Measurements from ENCODE around the gene MAGI2. TPM values are rescaled to one million over a fixed set of nuclear protein-coding genes. Genes with fewer than 3 reads are reported as not detected.
A peak's percentile ranks its signal among the peaks of the same experiment; 100 is the strongest.

The MAGI2 gene
- polyA plus RNA-seq, 1 donor, result 2.6 TPM

GRCh38 chr7:78379148-78379547, 1074.3 kb downstream of the MAGI2 start:
- Histone ChIP-seq H3K4me3 (ENCODE audit: low read length) (no peak overlapping the region), H3K4me1 (ENCODE audit: control insufficient read depth, insufficient read depth, low read length) (no peaks in the 10 kb centered on the region), H3K27ac (ENCODE audit: low read length) (no peak overlapping the region), H3K36me3 (ENCODE audit: control insufficient read depth, insufficient read depth, low read length) (no peaks in the 10 kb centered on the region), H3K27me3 (ENCODE audit: control insufficient read depth, insufficient read depth, low read length) (no peaks in the 10 kb centered on the region), H3K9me3 (ENCODE audit: control insufficient read depth, low read depth, low read length) (no peaks in the 10 kb centered on the region)
- DNase-seq, result no peak
- WGBS (ENCODE audit: insufficient coverage, low lambda C conversion rate), result 57% methylated on average over 1 of the region's 1 CpG

DNA sequence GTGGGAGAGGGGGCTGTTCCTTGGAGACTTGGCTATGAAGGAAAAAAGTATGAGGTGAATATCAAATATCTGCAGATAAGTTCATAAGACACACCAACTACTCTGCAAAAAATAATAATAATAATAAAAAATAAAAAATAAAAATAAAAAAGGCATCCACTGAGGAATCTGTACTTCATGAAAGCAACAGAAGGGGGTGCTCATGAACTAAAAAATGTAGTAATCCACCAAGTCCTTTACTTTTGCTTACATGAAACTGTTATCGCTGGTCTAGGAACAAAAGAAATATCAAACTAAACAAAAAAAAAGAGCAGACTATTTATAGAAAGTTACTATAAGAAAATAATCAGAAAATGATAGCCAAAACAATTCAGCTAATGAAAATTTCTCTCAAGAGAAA, 1075.9 kb downstream of the MAGI2 start:
- no peaks in the 10 kb centered on the region for H3K36me3 ChIP-seq (ENCODE audit: control insufficient read depth, insufficient read depth, low read length)
- no peak overlapping the region for H3K27ac ChIP-seq (ENCODE audit: low read length)
- 100% methylated on average over 1 of the region's 1 CpG for WGBS (ENCODE audit: insufficient coverage, low lambda C conversion rate)
- H3K4me1 ChIP-seq (ENCODE audit: control insufficient read depth, insufficient read depth, low read length), result no peaks in the 10 kb centered on the region
- no peaks in the 10 kb centered on the region for H3K9me3 ChIP-seq (ENCODE audit: control insufficient read depth, low read depth, low read length)
- no peaks in the 10 kb centered on the region for H3K27me3 ChIP-seq (ENCODE audit: control insufficient read depth, insufficient read depth, low read length)
- H3K4me3 ChIP-seq (ENCODE audit: low read length), result no peak overlapping the region
- DNase-seq, result no peak

DNA sequence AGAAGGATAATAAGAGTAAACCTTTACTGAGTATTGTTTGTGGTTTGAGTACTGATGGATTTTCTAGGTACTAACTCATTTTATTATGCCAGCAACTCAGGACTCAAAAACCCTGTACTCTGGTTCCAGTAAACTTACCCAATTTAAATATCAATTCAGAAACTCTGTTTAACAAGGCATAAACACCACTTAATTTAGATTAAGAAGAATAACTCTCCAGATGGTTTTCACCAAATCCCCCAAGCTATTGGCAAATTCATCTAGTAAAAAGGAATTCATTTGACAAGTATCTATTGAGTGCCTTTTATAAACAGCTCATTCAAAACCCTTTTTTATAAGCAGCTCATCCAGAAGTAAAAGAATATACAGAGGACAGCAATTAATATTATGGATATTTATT, 1082.5 kb downstream of the MAGI2 start:
- Histone ChIP-seq H3K27ac (ENCODE audit: low read length) (no peak overlapping the region), H3K4me1 (ENCODE audit: control insufficient read depth, insufficient read depth, low read length) (no peaks in the 10 kb centered on the region), H3K4me3 (ENCODE audit: low read length) (no peak overlapping the region), H3K9me3 (ENCODE audit: control insufficient read depth, low read depth, low read length) (no peaks in the 10 kb centered on the region), H3K27me3 (ENCODE audit: control insufficient read depth, insufficient read depth, low read length) (no peaks in the 10 kb centered on the region), H3K36me3 (ENCODE audit: control insufficient read depth, insufficient read depth, low read length) (no peaks in the 10 kb centered on the region)
- DNase-seq, result no peak

- H3K4me1 ChIP-seq (ENCODE audit: control insufficient read depth, insufficient read depth, low read length), result no peaks in the 10 kb centered on the region
- H3K9me3 ChIP-seq (ENCODE audit: control insufficient read depth, low read depth, low read length), result no peaks in the 10 kb centered on the region
- no peaks in the 10 kb centered on the region for H3K27me3 ChIP-seq (ENCODE audit: control insufficient read depth, insufficient read depth, low read length)
- DNase-seq, result no peak
- H3K36me3 ChIP-seq (ENCODE audit: control insufficient read depth, insufficient read depth, low read length), result no peaks in the 10 kb centered on the region
- WGBS (ENCODE audit: insufficient coverage, low lambda C conversion rate), result 100% methylated on average over 1 of the region's 2 CpGs
- no peak overlapping the region for H3K27ac ChIP-seq (ENCODE audit: low read length)
- no peak overlapping the region for H3K4me3 ChIP-seq (ENCODE audit: low read length)
Observed at GRCh38 chr7:78368771-78369170, 1084.7 kb downstream of the MAGI2 start.

GRCh38 chr7:78367280-78367773, 1086.1 kb downstream of the MAGI2 start:
- Histone ChIP-seq H3K4me1 (ENCODE audit: control insufficient read depth, insufficient read depth, low read length) (no peaks in the 10 kb centered on the region), H3K27ac (ENCODE audit: low read length) (no peak overlapping the region), H3K9me3 (ENCODE audit: control insufficient read depth, low read depth, low read length) (no peaks in the 10 kb centered on the region), H3K36me3 (ENCODE audit: control insufficient read depth, insufficient read depth, low read length) (no peaks in the 10 kb centered on the region), H3K4me3 (ENCODE audit: low read length) (no peak overlapping the region), H3K27me3 (ENCODE audit: control insufficient read depth, insufficient read depth, low read length) (no peaks in the 10 kb centered on the region)
- 92% methylated on average over 3 of the region's 5 CpGs for WGBS (ENCODE audit: insufficient coverage, low lambda C conversion rate)
- no peak for DNase-seq

DNA sequence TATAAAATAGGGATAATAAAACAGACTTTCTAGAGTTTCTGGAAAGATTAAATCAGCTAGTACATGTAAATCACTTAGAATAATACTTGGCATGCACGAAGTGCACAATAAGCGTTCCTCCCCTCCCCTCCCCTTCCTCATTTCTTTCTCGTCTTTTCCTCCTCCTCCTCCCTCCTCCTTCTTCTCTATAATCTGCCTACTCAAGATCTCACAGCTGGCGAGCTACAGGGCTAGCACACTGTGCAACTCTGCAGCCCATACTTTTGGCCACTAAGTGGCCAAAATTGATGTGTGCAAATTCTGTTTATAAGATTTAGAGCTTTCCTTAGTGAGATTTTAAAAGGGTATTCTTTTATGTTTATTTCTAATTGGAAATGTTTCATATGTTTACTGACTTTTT, 1089.6 kb downstream of the MAGI2 start:
- H3K9me3 ChIP-seq (ENCODE audit: control insufficient read depth, low read depth, low read length), result no peaks in the 10 kb centered on the region
- H3K4me3 ChIP-seq (ENCODE audit: low read length), result no peak overlapping the region
- H3K27me3 ChIP-seq (ENCODE audit: control insufficient read depth, insufficient read depth, low read length), result no peaks in the 10 kb centered on the region
- H3K27ac ChIP-seq (ENCODE audit: low read length), result no peak overlapping the region
- DNase-seq, result no peak
- H3K36me3 ChIP-seq (ENCODE audit: control insufficient read depth, insufficient read depth, low read length), result no peaks in the 10 kb centered on the region
- H3K4me1 ChIP-seq (ENCODE audit: control insufficient read depth, insufficient read depth, low read length), result no peaks in the 10 kb centered on the region
- WGBS (ENCODE audit: insufficient coverage, low lambda C conversion rate), result no CpG with 5 or more reads among the region's 4 CpGs

DNA sequence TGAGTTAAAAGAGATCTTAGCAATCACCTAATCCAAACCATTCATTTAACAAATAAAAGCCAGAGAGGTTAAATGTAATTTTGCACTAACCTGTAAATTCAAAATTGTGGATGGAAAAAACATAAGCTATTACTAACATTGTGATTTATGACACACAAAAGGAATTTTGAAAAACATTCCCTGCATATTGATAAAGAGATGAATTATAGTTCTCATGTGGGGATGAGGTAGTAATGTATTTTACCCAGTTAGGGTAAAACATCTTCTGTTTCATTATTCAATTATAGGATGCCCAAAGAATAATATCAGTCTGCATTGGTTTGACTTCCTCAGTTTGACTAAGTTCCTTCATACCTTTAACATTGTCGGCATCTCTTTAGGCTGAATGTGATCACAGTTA, 1093.6 kb downstream of the MAGI2 start:
- Histone ChIP-seq H3K9me3 (ENCODE audit: control insufficient read depth, low read depth, low read length) (no peaks in the 10 kb centered on the region), H3K27me3 (ENCODE audit: control insufficient read depth, insufficient read depth, low read length) (no peaks in the 10 kb centered on the region), H3K27ac (ENCODE audit: low read length) (no peak overlapping the region), H3K4me3 (ENCODE audit: low read length) (no peak overlapping the region), H3K4me1 (ENCODE audit: control insufficient read depth, insufficient read depth, low read length) (no peaks in the 10 kb centered on the region), H3K36me3 (ENCODE audit: control insufficient read depth, insufficient read depth, low read length) (no peaks in the 10 kb centered on the region)
- DNase-seq, result no peak
- WGBS (ENCODE audit: insufficient coverage, low lambda C conversion rate), result no CpG with 5 or more reads among the region's 1 CpG

DNA sequence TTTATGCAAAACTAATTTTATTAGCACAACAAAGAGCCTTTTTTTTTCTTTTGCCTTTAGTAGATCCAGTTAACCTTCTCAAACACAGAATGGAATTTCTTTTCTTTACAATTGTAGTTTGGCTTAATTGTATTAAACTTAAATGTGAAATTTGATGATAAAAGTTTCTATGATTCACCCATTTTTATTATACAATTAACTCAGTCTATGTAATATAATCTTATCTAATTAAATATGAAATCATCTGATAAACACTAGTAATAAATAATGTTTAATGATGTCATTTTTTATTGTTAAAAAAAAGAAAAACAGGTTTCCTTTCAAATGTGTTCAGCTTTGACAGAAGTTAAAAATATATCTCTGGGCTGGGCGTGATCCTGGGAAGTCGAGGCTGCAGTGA, 1095.8 kb downstream of the MAGI2 start:
- no CpG with 5 or more reads among the region's 2 CpGs for WGBS (ENCODE audit: insufficient coverage, low lambda C conversion rate)
- Histone ChIP-seq H3K27ac (ENCODE audit: low read length) (no peak overlapping the region), H3K27me3 (ENCODE audit: control insufficient read depth, insufficient read depth, low read length) (no peaks in the 10 kb centered on the region), H3K36me3 (ENCODE audit: control insufficient read depth, insufficient read depth, low read length) (no peaks in the 10 kb centered on the region), H3K9me3 (ENCODE audit: control insufficient read depth, low read depth, low read length) (no peaks in the 10 kb centered on the region), H3K4me3 (ENCODE audit: low read length) (no peak overlapping the region), H3K4me1 (ENCODE audit: control insufficient read depth, insufficient read depth, low read length) (no peaks in the 10 kb centered on the region)
- no peak for DNase-seq

DNA sequence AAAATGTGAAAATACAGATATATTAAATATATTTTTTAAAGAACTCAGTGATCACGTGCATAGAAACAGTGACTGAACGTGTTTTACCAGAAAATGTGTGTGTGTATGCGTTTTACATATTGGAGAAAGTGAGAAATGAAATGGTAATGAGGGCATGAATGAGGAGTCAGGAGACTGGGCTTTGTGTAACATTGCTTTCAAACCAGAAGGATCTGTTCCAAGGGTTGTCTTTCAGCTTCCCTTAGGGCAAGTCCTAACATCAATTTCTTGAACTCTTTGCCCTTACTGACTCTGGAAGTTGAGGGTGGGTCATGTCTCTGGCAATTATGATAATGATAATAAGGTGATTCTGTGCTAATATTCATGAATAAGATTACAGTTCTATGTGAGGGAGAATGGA, 1097.6 kb downstream of the MAGI2 start:
- no peak overlapping the region for H3K4me3 ChIP-seq (ENCODE audit: low read length)
- no peak overlapping the region for H3K27ac ChIP-seq (ENCODE audit: low read length)
- no peak for DNase-seq
- H3K9me3 ChIP-seq (ENCODE audit: control insufficient read depth, low read depth, low read length), result no peaks in the 10 kb centered on the region
- no peaks in the 10 kb centered on the region for H3K27me3 ChIP-seq (ENCODE audit: control insufficient read depth, insufficient read depth, low read length)
- H3K36me3 ChIP-seq (ENCODE audit: control insufficient read depth, insufficient read depth, low read length), result no peaks in the 10 kb centered on the region
- H3K4me1 ChIP-seq (ENCODE audit: control insufficient read depth, insufficient read depth, low read length), result peaks cover 1% of the 10 kb centered on the region
- 92% methylated on average over 3 of the region's 3 CpGs for WGBS (ENCODE audit: insufficient coverage, low lambda C conversion rate)

DNA sequence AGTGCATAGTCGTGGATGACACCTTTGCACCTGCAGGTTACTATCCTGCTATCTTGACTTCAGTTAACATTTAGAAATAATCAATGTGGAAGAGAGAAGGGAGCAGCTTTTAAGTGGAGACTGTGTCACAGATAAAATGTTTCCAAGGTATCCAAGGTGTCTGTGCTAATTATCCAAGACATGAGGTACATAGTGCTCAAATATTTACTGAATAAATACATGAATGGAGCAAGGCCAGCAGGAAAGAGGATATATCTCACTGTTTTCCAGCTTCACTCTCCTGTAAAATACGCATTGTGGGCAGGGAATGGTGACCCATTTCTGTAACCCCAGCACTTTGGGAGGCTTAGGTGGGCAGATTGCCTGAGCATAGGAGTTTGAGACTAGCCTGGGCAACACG, 1102.5 kb downstream of the MAGI2 start:
- no peak for DNase-seq
- Histone ChIP-seq H3K9me3 (ENCODE audit: control insufficient read depth, low read depth, low read length) (no peaks in the 10 kb centered on the region), H3K27ac (ENCODE audit: low read length) (peak overlapping the region; percentile 23), H3K4me3 (ENCODE audit: low read length) (no peak overlapping the region), H3K36me3 (ENCODE audit: control insufficient read depth, insufficient read depth, low read length) (no peaks in the 10 kb centered on the region), H3K4me1 (ENCODE audit: control insufficient read depth, insufficient read depth, low read length) (peaks cover 4% of the 10 kb centered on the region), H3K27me3 (ENCODE audit: control insufficient read depth, insufficient read depth, low read length) (no peaks in the 10 kb centered on the region)
- WGBS (ENCODE audit: insufficient coverage, low lambda C conversion rate), result no CpG with 5 or more reads among the region's 3 CpGs

- no peaks in the 10 kb centered on the region for H3K9me3 ChIP-seq (ENCODE audit: control insufficient read depth, low read depth, low read length)
- H3K4me3 ChIP-seq (ENCODE audit: low read length), result no peak overlapping the region
- no CpG with 5 or more reads among the region's 1 CpG for WGBS (ENCODE audit: insufficient coverage, low lambda C conversion rate)
- no peaks in the 10 kb centered on the region for H3K27me3 ChIP-seq (ENCODE audit: control insufficient read depth, insufficient read depth, low read length)
- H3K4me1 ChIP-seq (ENCODE audit: control insufficient read depth, insufficient read depth, low read length), result peaks cover 4% of the 10 kb centered on the region
- no peaks in the 10 kb centered on the region for H3K36me3 ChIP-seq (ENCODE audit: control insufficient read depth, insufficient read depth, low read length)
- H3K27ac ChIP-seq (ENCODE audit: low read length), result peak overlapping the region; percentile 23
- DNase-seq, result peak; percentile 57 to 74
Observed at GRCh38 chr7:78350391-78350790, 1103.1 kb downstream of the MAGI2 start.
